OCI-LY3 (cell line): ENCODE data around the gene OXCT1.

ENCODE experiments used
- H2AFZ ChIP-seq: fragments of 200-600, 300-600 bp; shearing (Covaris generic); 2 replicates; pipeline ENCODE4 v1.6.0; 2014; ENCODE audit warnings: antibody characterized with exemption, low read depth, low read length
- H3K27ac ChIP-seq: fragments of 200-600, 300-600 bp; sonication (generic); 2 replicates; pipeline ENCODE4 v1.5.1; 2014; ENCODE audit warnings: mild to moderate bottlenecking, low read length, moderate library complexity, mixed read lengths
- H3K27me3 ChIP-seq: fragments of 200-600, 300-600 bp; sonication (generic); 2 replicates; pipeline ENCODE4 v1.6.1; 2014; ENCODE audit warnings: low read depth, low read length, mixed read lengths
- H3K36me3 ChIP-seq: fragments of 200-600, 300-600 bp; sonication (generic); replicated peaks from 2 replicates; pipeline ENCODE3; 2014; ENCODE audit warnings: low read depth, low read length, mixed read lengths
- H3K4me1 ChIP-seq: fragments of 300-600, 200-600 bp; sonication (generic); 2 replicates; pipeline ENCODE4 v1.6.1; 2014; ENCODE audit warnings: low read length, mixed read lengths
- H3K4me2 ChIP-seq: fragments of 200-600, 300-600 bp; sonication (generic); 2 replicates; pipeline ENCODE4 v1.6.1; 2014; ENCODE audit warnings: low read length, mixed read lengths
- H3K4me3 ChIP-seq: fragments of 300-600, 200-600 bp; sonication (generic); 2 replicates; pipeline ENCODE4 v1.5.1; 2014; ENCODE audit warnings: antibody characterized with exemption, mild to moderate bottlenecking, low read length, moderate library complexity
- H3K79me2 ChIP-seq: fragments of 300-600, 200-600 bp; shearing (Covaris generic); 2 replicates; pipeline ENCODE4 v1.6.1; 2014; ENCODE audit warnings: mild to moderate bottlenecking, low read length, mixed read lengths
- H3K9ac ChIP-seq: fragments of 300-600, 200-600 bp; shearing (Covaris generic); 2 replicates; pipeline ENCODE4 v1.6.0; 2014; ENCODE audit warnings: mild to moderate bottlenecking, low read length, moderate library complexity
- H3K9me3 ChIP-seq: fragments of 200-600, 300-600 bp; shearing (Covaris generic); 2 replicates; pipeline ENCODE4 v1.6.1; 2014; ENCODE audit warnings: low read length, mixed read lengths; ENCODE audit not compliant: insufficient read depth
- H4K20me1 ChIP-seq: fragments of 200-600, 300-600 bp; sonication (generic); 2 replicates; pipeline ENCODE4 v1.6.1; 2016; ENCODE audit warnings: low read length, mixed read lengths; ENCODE audit not compliant: insufficient read depth
- CTCF ChIP-seq: fragments of 200-600, 300-600 bp; sonication (generic); IDR thresholded peaks from 2 replicates; pipeline ENCODE4 v1.5.1; 2014; ENCODE audit warnings: antibody characterized with exemption, low read length, low read depth
- EZH2phosphoT487 ChIP-seq: fragments of 200-600 bp; shearing (Covaris generic); IDR thresholded peaks from 2 replicates; pipeline ENCODE4 v1.6.1; 2018; ENCODE audit warnings: antibody characterized with exemption, mixed run types, low read depth

OXCT1 gene

GRCh38 chr5:41863871-41864486 is 6.2 kb downstream of the OXCT1 start:
- no peak overlapping the region for H3K4me3 ChIP-seq
- no peak for TF ChIP-seq CTCF
- no peak for TF ChIP-seq EZH2phosphoT487
- no peak overlapping the region for H2AFZ ChIP-seq
- H3K36me3 ChIP-seq = peaks cover 4% of the 10 kb centered on the region
- H3K27ac ChIP-seq = no peak overlapping the region
- H3K4me1 ChIP-seq = peaks cover 9% of the 10 kb centered on the region
- H3K9me3 ChIP-seq = no peaks in the 10 kb centered on the region
- H3K27me3 ChIP-seq = no peaks in the 10 kb centered on the region
- no peak overlapping the region for H3K4me2 ChIP-seq
- 0 out of 2 replicates have a peak, but pooled peaks cover 7% of the 10 kb centered on the region for H4K20me1 ChIP-seq
- no peak overlapping the region for H3K9ac ChIP-seq
- peaks cover 24% of the 10 kb centered on the region for H3K79me2 ChIP-seq

- H3K36me3 ChIP-seq = peaks cover 4% of the 10 kb centered on the region
- TF ChIP-seq EZH2phosphoT487 (no peak), CTCF (no peak)
Measured at GRCh38 chr5:41858890-41859289, 11.3 kb downstream of the OXCT1 start.

GRCh38 chr5:41857989-41858388 is 12.2 kb downstream of the OXCT1 start:
- H3K4me1 ChIP-seq = no peaks in the 10 kb centered on the region
- H3K4me2 ChIP-seq = no peak overlapping the region
- no peak overlapping the region for H3K27ac ChIP-seq
- no peak overlapping the region for H2AFZ ChIP-seq
- H3K27me3 ChIP-seq = no peaks in the 10 kb centered on the region
- H3K9me3 ChIP-seq = no peaks in the 10 kb centered on the region
- no peaks in the 10 kb centered on the region for H4K20me1 ChIP-seq
- H3K36me3 ChIP-seq = peaks cover 4% of the 10 kb centered on the region
- H3K4me3 ChIP-seq = no peak overlapping the region
- no peaks in the 10 kb centered on the region for H3K79me2 ChIP-seq
- TF ChIP-seq CTCF (no peak), EZH2phosphoT487 (no peak)
- no peak overlapping the region for H3K9ac ChIP-seq

More at GRCh38 chr5:41858890-41859289, 11.3 kb downstream of the OXCT1 start:
- Histone ChIP-seq H3K4me1 (0 out of 2 replicates have a peak, but pooled peaks cover 3% of the 10 kb centered on the region), H3K9me3 (no peaks in the 10 kb centered on the region), H3K9ac (no peak overlapping the region), H2AFZ (no peak overlapping the region), H4K20me1 (0 out of 2 replicates have a peak, but pooled peaks cover 4% of the 10 kb centered on the region), H3K27ac (no peak overlapping the region), H3K4me3 (no peak overlapping the region), H3K79me2 (peaks cover 6% of the 10 kb centered on the region), H3K4me2 (no peak overlapping the region), H3K27me3 (no peaks in the 10 kb centered on the region)

- Histone ChIP-seq H3K9ac (no peak overlapping the region), H3K27ac (no peak overlapping the region), H4K20me1 (no peaks in the 10 kb centered on the region), H3K4me3 (no peak overlapping the region), H3K9me3 (no peaks in the 10 kb centered on the region), H3K4me1 (no peaks in the 10 kb centered on the region), H2AFZ (no peak overlapping the region), H3K36me3 (peaks cover 4% of the 10 kb centered on the region), H3K27me3 (no peaks in the 10 kb centered on the region), H3K79me2 (no peaks in the 10 kb centered on the region), H3K4me2 (no peak overlapping the region)
- TF ChIP-seq EZH2phosphoT487 (no peak), CTCF (peak; percentile 65)
Measured at GRCh38 chr5:41856644-41857491, 13.4 kb downstream of the OXCT1 start.
